GM18505 (cell line): Measurements from ENCODE around the gene CNOT8.
"Not testable (repeated sequence)": the region's sequence is repeated elsewhere in the genome, so short reads cannot be mapped to it uniquely, and the experiment has no call there.

ENCODE experiments used
- ATAC-seq: cut with Tn5 transposase; IDR thresholded peaks from one replicate; pipeline ENCODE4 v1.9.1; 2021; ENCODE audit not compliant: unreplicated experiment
- POLR2A ChIP-seq: IDR thresholded peaks from 4 replicates; pipeline ENCODE4 v1.6.1; 2011; ENCODE audit warnings: borderline replicate concordance; ENCODE audit not compliant: insufficient read depth, insufficient read length; ENCODE audit errors: extremely low read depth

Gene CNOT8

DNA sequence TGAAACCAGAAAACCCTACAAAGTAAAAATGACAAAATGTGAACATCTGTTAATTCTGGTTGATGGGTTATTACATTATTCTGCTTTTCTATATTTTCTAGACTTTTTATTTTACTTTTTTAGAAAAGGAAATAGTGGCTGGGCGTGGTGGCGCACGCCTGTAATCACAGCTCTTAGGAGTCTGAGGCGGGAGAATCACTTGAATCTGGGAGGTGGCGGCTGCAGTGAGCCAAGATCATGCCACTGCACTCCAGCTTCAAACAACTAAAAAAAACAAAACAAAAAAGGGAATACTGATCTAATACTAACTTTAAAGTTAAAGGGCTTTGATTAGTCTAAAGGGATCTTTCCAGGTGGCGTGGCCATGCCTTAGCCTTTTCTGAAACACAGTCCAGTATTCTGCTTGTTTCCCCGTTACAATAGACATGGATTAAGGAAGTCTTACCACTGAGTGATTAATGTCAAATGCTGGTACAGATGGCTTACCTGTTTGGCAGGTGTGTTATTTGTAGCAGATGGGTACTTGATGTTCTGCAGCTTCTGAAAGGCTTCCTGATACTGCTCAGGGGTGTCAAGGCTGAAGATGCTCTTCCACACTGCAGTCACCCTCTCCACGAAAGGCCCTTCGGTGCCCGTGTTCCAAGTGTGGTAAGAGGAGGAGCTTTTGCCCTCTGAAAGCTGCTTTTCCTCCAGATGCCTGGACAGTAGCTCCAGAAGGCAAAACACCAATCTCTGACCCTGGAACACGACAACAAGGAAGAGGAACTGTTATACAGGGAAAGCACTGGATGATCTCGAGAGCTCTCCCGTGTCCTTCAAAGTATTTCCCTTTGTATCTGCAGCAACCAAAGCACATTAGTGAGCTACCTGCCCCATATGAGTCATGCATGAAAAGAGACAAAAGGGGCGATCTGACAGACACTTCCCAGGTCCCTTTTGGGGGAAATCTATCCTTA lies 37.5 kb downstream of the CNOT8 start:
- no peak for ATAC-seq
- no peak for TF ChIP-seq POLR2A

- no peak for TF ChIP-seq POLR2A
- no peak for ATAC-seq
These were observed 38.2 kb downstream of the CNOT8 start for GRCh38 chr5:154896562-154897165.

DNA sequence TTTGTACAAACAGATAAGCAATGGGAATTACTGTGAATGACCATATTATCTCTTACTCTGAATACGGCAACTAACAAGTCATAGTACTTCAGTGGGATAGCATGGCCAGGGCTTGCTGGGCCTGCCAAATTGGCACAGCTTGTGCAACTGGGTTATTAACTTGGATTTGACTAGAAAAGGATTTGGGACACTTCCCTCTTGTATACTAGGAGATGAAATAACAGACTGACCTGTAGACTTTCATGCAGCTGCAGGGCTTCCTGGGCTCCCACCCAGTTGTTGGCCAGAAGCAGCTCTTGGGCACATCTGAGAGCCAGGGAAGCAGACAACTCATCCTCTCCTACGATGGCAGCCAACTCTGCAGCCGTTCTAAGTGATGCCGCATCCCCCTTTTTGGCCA lies 39.8 kb downstream of the CNOT8 start:
- no peak for TF ChIP-seq POLR2A
- ATAC-seq, result no peak

DNA sequence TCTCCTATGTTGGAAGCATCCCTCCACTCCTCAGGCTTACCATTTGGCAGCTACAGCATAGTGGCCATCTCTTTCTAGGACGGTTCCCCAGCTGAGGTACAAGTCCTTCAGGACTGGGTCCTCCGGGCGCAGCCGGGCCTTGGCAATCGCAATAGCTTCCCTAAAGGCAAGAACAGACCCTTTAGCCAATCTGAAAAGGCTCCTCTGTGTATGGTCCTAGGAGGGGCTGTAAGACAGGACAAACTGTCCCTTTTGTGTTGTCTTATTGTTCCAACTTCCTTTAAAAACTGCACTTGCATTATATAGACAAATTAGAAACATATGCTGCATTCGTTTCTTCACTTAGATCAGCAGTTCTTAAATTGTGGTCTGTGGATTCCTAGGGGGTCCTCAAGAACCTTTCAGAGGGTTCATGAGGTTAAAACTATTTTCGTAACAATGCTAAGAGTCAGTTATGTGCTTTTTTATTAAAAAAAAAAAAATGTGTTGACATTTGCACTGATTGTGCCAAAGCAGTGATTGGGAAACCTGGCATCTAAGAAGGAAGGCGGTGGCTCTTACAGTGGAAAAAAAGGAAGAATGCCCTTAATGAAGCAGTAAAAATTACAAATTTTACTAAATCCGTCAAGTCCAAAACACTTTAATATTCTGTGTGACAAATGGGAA lies 40.9 kb downstream of the CNOT8 start:
- no peak for TF ChIP-seq POLR2A

DNA sequence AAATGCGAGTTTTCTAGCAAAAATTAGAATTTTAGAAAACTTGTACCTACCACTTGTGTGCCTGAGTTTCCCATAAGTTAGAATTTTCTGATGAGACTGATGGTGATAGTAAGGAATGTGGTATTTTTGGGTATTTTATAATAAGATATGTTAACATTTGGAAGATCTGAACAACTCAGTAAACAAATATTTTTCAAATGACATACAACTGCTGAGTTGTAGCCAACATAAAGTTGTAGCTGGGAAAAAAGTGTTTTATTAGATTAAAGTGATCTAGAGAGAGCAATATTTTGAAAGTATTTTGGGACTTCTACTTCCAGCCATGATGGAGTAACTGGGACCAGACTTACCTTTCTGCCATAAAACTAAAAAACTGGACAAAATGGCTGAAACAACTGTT lies 41.6 kb downstream of the CNOT8 start:
- TF ChIP-seq POLR2A, result no peak
- ATAC-seq, result no peak

More for the DNA sequence above, 40.9 kb downstream of the CNOT8 start:
- ATAC-seq, result no peak

GRCh38 chr5:154901276-154901675 lies 42.8 kb downstream of the CNOT8 start:
- no peak for ATAC-seq
- no peak for TF ChIP-seq POLR2A

GRCh38 chr5:154901913-154902312 lies 43.5 kb downstream of the CNOT8 start:
- no peak for ATAC-seq
- TF ChIP-seq POLR2A, result no peak

DNA sequence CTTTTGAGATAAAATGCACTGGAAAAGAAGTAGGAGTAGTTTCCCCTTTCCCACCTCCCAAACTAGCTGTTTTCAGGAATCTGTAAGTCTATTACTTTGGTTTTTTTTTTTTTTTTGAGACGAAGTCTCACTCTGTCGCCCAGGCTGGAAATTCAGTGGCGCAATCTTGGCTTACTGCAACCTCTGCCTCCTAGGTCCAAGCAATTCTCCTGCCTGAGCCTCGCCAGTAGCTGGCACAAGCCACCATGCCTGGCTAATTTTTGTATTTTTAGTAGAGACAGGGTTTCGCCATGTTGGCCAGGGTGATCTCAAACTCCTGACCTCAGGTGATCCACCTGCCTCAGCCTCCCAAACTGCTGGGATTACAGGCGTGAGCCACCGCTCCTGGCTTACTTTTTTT lies 47.2 kb downstream of the CNOT8 start:
- ATAC-seq, result not testable (repeated sequence)

- no peak for TF ChIP-seq POLR2A
- ATAC-seq, result no peak
These were observed 58.4 kb downstream of the CNOT8 start for GRCh38 chr5:154916874-154917273.

- no peak for ATAC-seq
- no peak for TF ChIP-seq POLR2A
These were observed 59.3 kb downstream of the CNOT8 start for GRCh38 chr5:154917757-154918156.

GRCh38 chr5:154923441-154924430 lies 65.3 kb downstream of the CNOT8 start:
- no peak for TF ChIP-seq POLR2A
- no peak for ATAC-seq
